Measurements from ENCODE around the gene MAML1.

Gene MAML1

GRCh38 chr5:179769271-179769670, 36.6 kb downstream of the MAML1 start:
- H3K27ac Mint-ChIP-seq: no peak overlapping the region
- H3K36me3 Mint-ChIP-seq (ENCODE audit: low read depth): peaks cover 35% of the 10 kb centered on the region
- H3K27me3 Mint-ChIP-seq (ENCODE audit: low read depth): no peaks in the 10 kb centered on the region
- no peak overlapping the region for H3K4me3 Mint-ChIP-seq
- H3K9me3 Mint-ChIP-seq: no peaks in the 10 kb centered on the region
- H3K4me1 Mint-ChIP-seq (ENCODE audit: low read depth): peaks cover 6% of the 10 kb centered on the region

DNA sequence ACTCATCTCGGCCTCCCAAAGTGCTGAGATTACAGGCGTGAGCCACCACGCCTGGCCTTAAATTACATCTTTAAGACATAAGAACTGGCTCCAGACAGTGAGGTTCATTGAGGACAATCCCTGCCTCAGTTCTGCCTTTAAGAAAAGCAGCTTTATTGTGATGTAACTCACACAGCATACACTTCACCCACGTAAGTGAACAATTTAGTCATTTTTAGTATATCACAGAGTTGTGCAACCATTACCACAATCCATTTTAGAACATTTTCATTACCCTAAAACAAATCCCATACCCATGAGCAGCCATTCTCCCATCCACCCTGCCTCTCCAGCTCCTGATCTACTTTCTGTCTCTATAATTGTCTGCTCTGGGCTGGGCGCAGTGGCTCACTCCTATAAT, 37.2 kb downstream of the MAML1 start:
- Mint-ChIP-seq H3K27ac (no peak overlapping the region), H3K4me3 (no peak overlapping the region), H3K36me3 (ENCODE audit: low read depth) (peaks cover 35% of the 10 kb centered on the region), H3K9me3 (no peaks in the 10 kb centered on the region), H3K4me1 (ENCODE audit: low read depth) (peaks cover 6% of the 10 kb centered on the region), H3K27me3 (ENCODE audit: low read depth) (no peaks in the 10 kb centered on the region)

- Mint-ChIP-seq H3K9me3 (no peaks in the 10 kb centered on the region), H3K4me3 (no peak overlapping the region), H3K27me3 (ENCODE audit: low read depth) (no peaks in the 10 kb centered on the region), H3K4me1 (ENCODE audit: low read depth) (no peaks in the 10 kb centered on the region), H3K36me3 (ENCODE audit: low read depth) (peaks cover 35% of the 10 kb centered on the region), H3K27ac (no peak overlapping the region)
Observed at GRCh38 chr5:179771311-179771895, 38.8 kb downstream of the MAML1 start.

- Mint-ChIP-seq H3K9me3 (no peaks in the 10 kb centered on the region), H3K27me3 (ENCODE audit: low read depth) (no peaks in the 10 kb centered on the region)
Observed at GRCh38 chr5:179772351-179772750, 39.7 kb downstream of the MAML1 start.

DNA sequence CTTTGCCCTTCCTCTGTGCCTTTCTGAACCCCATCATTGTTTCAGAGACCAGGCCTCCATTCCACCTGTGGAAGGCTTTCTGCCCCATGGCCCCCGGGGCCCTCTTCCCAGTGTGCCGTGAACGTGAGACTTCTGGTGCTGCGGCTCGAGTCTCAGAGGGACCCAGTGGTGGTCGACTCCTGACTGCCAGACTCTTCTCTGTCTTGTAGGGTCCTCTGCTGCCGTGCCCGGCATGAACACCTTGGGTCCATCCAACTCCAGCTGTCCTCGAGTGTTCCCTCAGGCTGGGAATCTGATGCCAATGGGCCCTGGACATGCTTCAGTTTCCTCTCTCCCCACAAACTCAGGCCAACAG, 41.0 kb downstream of the MAML1 start:
- Mint-ChIP-seq H3K9me3 (no peaks in the 10 kb centered on the region), H3K27ac (no peak overlapping the region), H3K27me3 (ENCODE audit: low read depth) (no peaks in the 10 kb centered on the region), H3K4me3 (no peak overlapping the region), H3K4me1 (ENCODE audit: low read depth) (no peaks in the 10 kb centered on the region), H3K36me3 (ENCODE audit: low read depth) (peaks cover 35% of the 10 kb centered on the region)

More at GRCh38 chr5:179772351-179772750, 39.7 kb downstream of the MAML1 start:
- H3K4me1 Mint-ChIP-seq (ENCODE audit: low read depth): no peaks in the 10 kb centered on the region
- H3K36me3 Mint-ChIP-seq (ENCODE audit: low read depth): peaks cover 35% of the 10 kb centered on the region
- no peak overlapping the region for H3K4me3 Mint-ChIP-seq
- H3K27ac Mint-ChIP-seq: no peak overlapping the region

DNA sequence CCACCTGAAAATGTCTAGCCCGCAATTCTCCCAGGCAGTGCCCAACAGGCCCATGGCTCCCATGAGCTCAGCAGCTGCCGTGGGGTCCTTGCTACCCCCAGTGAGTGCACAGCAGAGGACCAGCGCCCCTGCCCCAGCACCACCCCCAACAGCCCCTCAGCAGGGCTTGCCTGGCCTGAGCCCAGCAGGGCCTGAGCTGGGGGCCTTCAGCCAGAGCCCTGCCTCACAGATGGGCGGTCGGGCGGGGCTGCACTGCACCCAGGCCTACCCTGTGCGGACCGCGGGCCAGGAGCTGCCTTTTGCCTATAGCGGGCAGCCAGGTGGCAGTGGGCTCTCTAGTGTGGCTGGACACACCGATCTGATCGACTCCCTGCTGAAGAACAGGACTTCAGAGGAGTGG, 41.8 kb downstream of the MAML1 start:
- H3K27ac Mint-ChIP-seq: no peak overlapping the region
- no peak overlapping the region for H3K4me3 Mint-ChIP-seq
- peaks cover 33% of the 10 kb centered on the region for H3K36me3 Mint-ChIP-seq (ENCODE audit: low read depth)
- no peaks in the 10 kb centered on the region for H3K4me1 Mint-ChIP-seq (ENCODE audit: low read depth)
- H3K27me3 Mint-ChIP-seq (ENCODE audit: low read depth): no peaks in the 10 kb centered on the region
- H3K9me3 Mint-ChIP-seq: no peaks in the 10 kb centered on the region

GRCh38 chr5:179776411-179776938, 43.9 kb downstream of the MAML1 start:
- Mint-ChIP-seq H3K27me3 (ENCODE audit: low read depth) (no peaks in the 10 kb centered on the region), H3K4me1 (ENCODE audit: low read depth) (no peaks in the 10 kb centered on the region), H3K27ac (no peak overlapping the region), H3K4me3 (no peak overlapping the region), H3K9me3 (no peaks in the 10 kb centered on the region), H3K36me3 (ENCODE audit: low read depth) (peaks cover 24% of the 10 kb centered on the region)

GRCh38 chr5:179777456-179777855, 44.8 kb downstream of the MAML1 start:
- no peak overlapping the region for H3K4me3 Mint-ChIP-seq
- H3K36me3 Mint-ChIP-seq (ENCODE audit: low read depth): peaks cover 21% of the 10 kb centered on the region
- no peaks in the 10 kb centered on the region for H3K9me3 Mint-ChIP-seq
- no peaks in the 10 kb centered on the region for H3K27me3 Mint-ChIP-seq (ENCODE audit: low read depth)
- no peak overlapping the region for H3K27ac Mint-ChIP-seq
- no peaks in the 10 kb centered on the region for H3K4me1 Mint-ChIP-seq (ENCODE audit: low read depth)

- Mint-ChIP-seq H3K4me1 (ENCODE audit: low read depth) (no peaks in the 10 kb centered on the region), H3K9me3 (no peaks in the 10 kb centered on the region), H3K36me3 (ENCODE audit: low read depth) (peaks cover 19% of the 10 kb centered on the region), H3K27ac (no peak overlapping the region), H3K4me3 (no peak overlapping the region), H3K27me3 (ENCODE audit: low read depth) (no peaks in the 10 kb centered on the region)
Observed at GRCh38 chr5:179777909-179778308, 45.3 kb downstream of the MAML1 start.

GRCh38 chr5:179778591-179778990, 46.0 kb downstream of the MAML1 start:
- no peak overlapping the region for H3K4me3 Mint-ChIP-seq
- H3K4me1 Mint-ChIP-seq (ENCODE audit: low read depth): no peaks in the 10 kb centered on the region
- H3K27me3 Mint-ChIP-seq (ENCODE audit: low read depth): no peaks in the 10 kb centered on the region
- peaks cover 13% of the 10 kb centered on the region for H3K36me3 Mint-ChIP-seq (ENCODE audit: low read depth)
- no peak overlapping the region for H3K27ac Mint-ChIP-seq
- no peaks in the 10 kb centered on the region for H3K9me3 Mint-ChIP-seq

DNA sequence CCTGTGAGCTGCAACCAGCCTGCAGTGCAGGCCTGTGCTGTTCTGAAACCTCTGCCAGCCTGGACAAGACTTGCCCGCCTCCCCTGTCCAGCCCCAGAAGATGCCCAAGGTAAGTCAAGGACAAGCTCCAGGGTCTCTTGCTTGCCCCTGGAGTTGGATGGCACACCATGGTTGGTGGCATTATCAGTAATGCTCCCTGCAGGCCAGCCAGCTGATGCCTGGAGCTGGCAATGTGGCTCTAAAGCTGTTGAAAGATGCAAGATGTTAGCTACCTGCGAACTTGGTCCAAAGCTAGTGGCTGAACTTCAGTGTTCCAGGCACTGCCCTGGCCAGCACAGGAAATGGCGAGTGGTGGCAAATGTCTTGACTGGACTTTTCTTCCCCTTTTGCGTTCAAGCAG, 47.2 kb downstream of the MAML1 start:
- Mint-ChIP-seq H3K9me3 (no peaks in the 10 kb centered on the region), H3K4me3 (no peak overlapping the region), H3K27ac (no peak overlapping the region), H3K36me3 (ENCODE audit: low read depth) (peaks cover 9% of the 10 kb centered on the region), H3K4me1 (ENCODE audit: low read depth) (no peaks in the 10 kb centered on the region), H3K27me3 (ENCODE audit: low read depth) (no peaks in the 10 kb centered on the region)

- no peaks in the 10 kb centered on the region for H3K4me1 Mint-ChIP-seq (ENCODE audit: low read depth)
- H3K9me3 Mint-ChIP-seq: no peaks in the 10 kb centered on the region
- H3K27ac Mint-ChIP-seq: no peak overlapping the region
- H3K36me3 Mint-ChIP-seq (ENCODE audit: low read depth): peaks cover 9% of the 10 kb centered on the region
- H3K27me3 Mint-ChIP-seq (ENCODE audit: low read depth): no peaks in the 10 kb centered on the region
- H3K4me3 Mint-ChIP-seq: no peak overlapping the region
Observed at GRCh38 chr5:179780362-179780761, 47.7 kb downstream of the MAML1 start.

- no peaks in the 10 kb centered on the region for H3K27me3 Mint-ChIP-seq (ENCODE audit: low read depth)
- no peaks in the 10 kb centered on the region for H3K4me1 Mint-ChIP-seq (ENCODE audit: low read depth)
- no peaks in the 10 kb centered on the region for H3K9me3 Mint-ChIP-seq
- peaks cover 2% of the 10 kb centered on the region for H3K36me3 Mint-ChIP-seq (ENCODE audit: low read depth)
- H3K4me3 Mint-ChIP-seq: no peak overlapping the region
- H3K27ac Mint-ChIP-seq: no peak overlapping the region
Observed at GRCh38 chr5:179781846-179782245, 49.2 kb downstream of the MAML1 start.

GRCh38 chr5:179783128-179783527, 50.5 kb downstream of the MAML1 start:
- no peaks in the 10 kb centered on the region for H3K27me3 Mint-ChIP-seq (ENCODE audit: low read depth)
- no peaks in the 10 kb centered on the region for H3K4me1 Mint-ChIP-seq (ENCODE audit: low read depth)
- H3K9me3 Mint-ChIP-seq: no peaks in the 10 kb centered on the region
- H3K36me3 Mint-ChIP-seq (ENCODE audit: low read depth): no peaks in the 10 kb centered on the region
- H3K4me3 Mint-ChIP-seq: no peak overlapping the region
- no peak overlapping the region for H3K27ac Mint-ChIP-seq

DNA sequence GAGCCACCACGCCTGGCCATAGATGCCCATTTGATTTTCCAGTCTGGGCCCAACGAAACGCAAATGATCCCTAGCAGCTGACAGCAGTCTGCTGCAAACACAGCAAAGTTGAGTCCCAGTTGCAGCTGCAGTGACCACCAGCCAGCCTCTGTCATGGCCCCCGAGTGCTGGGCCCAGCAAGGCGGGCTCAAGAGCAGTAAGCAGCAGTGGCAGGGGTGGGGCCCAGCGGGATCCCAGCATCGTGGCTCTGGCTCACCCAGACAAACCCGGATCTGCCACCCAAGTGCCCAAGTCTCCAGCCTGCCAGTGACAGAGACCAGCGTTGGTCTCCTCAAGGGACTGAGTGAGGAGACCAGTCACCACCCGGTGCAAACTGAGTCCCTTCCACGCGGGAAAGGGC, 54.2 kb downstream of the MAML1 start:
- no peaks in the 10 kb centered on the region for H3K36me3 Mint-ChIP-seq (ENCODE audit: low read depth)

More for the DNA sequence above, 54.2 kb downstream of the MAML1 start:
- Mint-ChIP-seq H3K4me3 (no peak overlapping the region), H3K27ac (no peak overlapping the region), H3K27me3 (ENCODE audit: low read depth) (no peaks in the 10 kb centered on the region), H3K9me3 (no peaks in the 10 kb centered on the region), H3K4me1 (ENCODE audit: low read depth) (no peaks in the 10 kb centered on the region)
